Fibroblast of skin of back (primary cell): ENCODE results near the gene BPIFB6. TPM values are rescaled to one million over a fixed set of nuclear protein-coding genes. Genes with fewer than 3 reads are reported as not detected.

Source experiments
- DNase-seq: peaks from one replicate; pipeline ENCODE4 v3.0.0-alpha.2; 2013
- polyA plus RNA-seq, 2 experiments: library from polyadenylated mRNA; unstranded; fragments of 120-200 nt; gene quantifications; one replicate each; pipeline ENCODE4 v1.2.1, GENCODE V29; 2013; ENCODE audit not compliant: insufficient read length in 2 of 2

BPIFB6 gene, protein sequence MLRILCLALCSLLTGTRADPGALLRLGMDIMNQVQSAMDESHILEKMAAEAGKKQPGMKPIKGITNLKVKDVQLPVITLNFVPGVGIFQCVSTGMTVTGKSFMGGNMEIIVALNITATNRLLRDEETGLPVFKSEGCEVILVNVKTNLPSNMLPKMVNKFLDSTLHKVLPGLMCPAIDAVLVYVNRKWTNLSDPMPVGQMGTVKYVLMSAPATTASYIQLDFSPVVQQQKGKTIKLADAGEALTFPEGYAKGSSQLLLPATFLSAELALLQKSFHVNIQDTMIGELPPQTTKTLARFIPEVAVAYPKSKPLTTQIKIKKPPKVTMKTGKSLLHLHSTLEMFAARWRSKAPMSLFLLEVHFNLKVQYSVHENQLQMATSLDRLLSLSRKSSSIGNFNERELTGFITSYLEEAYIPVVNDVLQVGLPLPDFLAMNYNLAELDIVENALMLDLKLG
- not detected for polyA plus RNA-seq (2013, experiment 1 of 2; ENCODE audit: insufficient read length)
- not detected for polyA plus RNA-seq (2013, experiment 2 of 2; ENCODE audit: insufficient read length)

DNA sequence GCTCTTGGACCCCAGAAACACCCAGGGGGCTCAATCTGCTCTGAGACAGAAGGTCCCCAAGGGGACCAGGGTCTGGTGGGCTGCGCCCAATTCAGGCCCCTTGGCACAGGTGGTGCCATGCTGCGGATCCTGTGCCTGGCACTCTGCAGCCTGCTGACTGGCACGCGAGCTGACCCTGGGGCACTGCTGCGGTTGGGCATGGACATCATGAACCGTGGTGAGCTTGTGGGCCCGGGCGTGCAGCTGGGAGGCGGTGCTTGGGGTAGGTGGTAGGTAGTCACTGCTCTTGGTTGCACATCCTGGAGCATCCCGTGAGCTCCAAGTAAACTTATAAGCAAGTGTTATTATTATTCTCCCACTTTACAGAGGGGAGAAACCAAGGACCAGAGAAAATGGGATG lies at the start of gene BPIFB6:
Gene BPIFB6 (plus strand): TSS at position 118 of the 400 bp plus-strand sequence. CDS start 0 bp downstream, at position 118.
- no peak for DNase-seq

DNA sequence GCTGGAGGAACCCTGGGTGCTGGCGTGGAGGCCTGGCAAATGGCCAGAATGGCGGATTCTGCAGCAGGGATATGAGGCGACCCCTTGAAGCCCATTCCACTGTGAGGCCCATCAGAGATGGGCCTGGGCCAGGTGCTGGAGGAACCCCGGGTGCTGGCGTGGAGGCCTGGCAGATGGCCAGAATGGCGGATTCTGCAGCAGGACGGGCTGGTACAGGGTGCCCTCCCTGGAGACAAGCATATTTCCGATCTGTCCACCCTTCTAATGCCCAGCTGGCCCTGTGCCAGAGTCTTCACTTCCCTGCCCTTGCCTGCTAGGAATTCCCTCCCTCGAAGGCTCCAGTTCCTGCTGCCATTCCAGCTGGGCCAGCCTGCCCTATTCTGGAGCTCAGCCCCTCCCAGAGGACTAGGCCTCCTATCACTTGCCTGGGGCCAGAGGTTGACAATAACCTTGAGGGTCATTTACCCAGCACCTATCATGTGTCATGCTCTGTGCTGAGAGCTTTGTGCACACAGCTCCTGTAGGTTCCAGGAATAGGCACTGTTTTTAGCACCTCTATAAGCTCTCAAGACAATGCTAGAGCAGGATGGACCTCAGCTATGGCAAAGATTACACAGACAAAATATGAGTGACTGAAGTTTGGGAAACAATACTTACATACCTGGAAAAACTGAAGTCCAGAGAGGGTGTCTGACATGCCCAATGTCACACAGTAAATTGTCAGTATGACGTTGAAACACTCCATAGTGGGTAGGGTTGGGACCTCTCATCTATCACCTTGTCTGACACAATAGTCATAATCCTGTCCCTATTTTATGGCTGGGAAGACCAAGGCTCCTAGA lies 48.6 kb upstream of the BPIFB6 start:
- DNase-seq = no peak

DNA sequence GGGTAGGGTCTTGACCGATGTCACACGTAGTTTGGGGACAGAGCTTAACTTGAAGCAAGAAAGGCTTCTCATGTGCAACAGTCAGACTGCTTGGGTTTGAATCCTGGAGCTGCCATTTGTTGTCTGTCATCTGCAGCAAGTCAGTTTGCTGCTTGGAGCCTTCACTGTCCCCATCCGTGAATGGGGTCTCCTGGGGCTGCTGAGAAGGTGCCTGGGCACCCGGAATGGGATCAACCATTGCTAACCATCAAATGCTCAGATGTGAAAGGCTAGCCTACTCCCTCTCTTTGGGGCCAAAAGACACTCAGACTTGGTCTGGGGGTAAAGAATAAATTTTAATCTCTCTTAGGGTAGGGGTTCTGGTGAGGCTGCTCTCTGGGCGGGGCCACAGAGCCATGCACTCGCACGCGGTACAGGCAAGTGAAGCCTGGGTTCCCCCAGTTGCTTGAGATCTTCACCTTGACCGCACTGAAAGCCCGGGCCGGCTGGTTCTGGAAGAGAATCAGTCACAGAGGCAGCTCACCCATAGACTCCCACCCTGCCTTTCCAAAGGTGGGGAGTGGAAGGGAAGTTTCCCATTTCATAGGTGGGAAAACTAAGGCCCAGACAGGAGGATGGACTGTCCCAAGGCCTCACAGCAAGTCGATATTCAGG lies 47.9 kb upstream of the BPIFB6 start:
- no peak for DNase-seq

DNA sequence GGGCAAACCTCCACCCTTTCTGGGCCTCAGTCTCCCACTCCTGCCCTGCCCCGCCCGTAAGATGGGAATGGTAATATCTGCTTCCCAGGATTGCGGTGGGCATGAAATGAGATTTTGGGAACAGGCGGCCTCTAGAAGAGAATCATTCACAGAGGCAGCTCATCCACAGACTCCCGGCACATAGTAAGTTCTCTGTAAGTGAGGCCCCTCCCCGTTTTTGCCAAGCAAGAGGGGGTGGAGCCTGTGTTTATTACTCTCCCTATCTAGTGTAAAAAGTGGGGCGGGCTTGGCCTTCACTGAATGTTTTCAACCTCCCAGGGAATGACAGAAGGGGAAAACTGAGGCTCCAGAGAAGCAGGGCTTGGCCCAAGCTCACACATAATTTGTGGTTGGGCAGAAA lies 47.3 kb upstream of the BPIFB6 start:
- no peak for DNase-seq

DNA sequence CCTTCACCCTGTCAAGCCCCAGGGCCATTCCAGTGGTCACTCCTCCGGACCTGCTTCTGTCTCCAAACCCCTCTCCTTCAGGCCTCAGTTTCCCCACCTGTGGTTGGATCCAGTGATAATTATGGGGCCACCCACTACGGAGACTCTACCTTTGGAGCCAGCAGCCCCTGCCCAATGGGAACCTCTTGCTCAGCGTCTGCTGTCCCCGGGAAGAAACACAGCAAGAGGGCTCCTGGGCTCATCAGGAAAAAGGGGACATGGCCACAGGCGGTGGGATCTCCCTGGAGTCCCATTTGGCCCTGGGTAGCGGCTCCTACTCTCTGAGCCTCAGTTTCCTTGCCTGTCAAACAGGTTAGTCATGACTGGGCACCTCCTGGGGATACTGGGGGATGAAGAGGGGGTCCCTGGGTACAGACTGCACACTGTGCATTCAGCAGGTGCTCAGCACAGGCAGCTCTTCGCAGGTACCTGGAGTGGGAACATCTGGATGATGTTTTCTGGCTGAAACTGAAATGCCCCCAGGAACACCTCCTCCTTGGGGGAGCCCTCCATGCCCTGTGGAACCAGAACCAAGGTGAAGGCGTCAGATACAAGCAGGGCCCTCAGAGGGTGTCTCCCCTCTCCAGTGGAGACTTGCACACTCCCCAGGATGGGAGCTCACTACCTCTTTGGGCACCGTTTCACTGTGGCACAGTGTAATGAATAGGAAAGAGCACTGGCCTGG lies 46.7 kb upstream of the BPIFB6 start:
- no peak for DNase-seq

DNA sequence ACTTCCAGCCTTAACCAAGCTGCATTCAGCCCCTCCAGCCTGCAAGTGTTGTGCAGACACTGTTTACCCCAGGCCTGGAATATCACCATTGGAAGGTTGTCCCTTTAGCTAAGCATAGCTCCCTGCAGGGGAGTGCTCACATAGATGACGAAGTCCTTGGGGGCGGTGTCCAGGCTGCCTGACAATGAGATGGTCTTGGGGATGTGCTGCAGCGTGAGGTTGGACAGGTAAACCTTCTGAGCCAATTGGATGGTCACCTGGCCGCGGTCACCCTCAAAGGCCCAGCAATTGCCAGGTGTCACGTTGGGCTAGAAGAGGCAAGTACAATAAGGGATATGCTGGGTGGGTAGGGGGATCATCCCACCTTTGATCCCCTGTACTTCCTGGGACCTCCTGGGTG lies 45.9 kb upstream of the BPIFB6 start:
- DNase-seq = no peak

DNA sequence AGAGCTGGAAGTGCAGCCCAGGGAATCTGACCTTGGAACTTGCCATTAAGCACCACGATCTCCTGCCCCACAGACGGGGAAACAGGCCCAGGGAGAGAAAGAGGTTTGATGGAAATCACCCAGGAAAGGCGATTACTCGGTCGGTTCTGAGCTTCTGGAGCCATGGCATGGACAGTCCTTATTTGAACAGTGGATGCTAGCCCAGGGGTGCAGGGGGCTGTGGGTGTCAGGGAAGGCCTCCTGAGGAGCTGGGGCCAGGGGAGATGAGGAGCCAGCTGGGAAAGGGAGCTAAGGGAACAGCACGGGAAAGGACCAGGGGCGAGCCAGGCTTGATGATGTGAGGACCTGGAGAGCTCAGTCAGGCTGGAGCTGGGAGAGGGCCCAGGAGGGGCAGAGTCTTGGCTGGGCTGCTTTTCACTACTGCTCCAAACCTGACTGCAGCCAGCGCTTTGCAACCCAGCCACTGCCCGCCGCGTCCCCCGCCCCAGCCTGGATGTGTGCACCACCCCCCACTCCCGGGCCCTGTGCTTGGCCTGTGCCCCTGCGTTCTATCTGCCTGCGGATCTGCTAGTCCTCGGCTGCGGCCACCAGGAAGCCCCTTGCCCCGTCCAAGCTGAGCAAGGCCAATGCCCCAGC lies 45.0 kb upstream of the BPIFB6 start:
- DNase-seq = no peak

DNA sequence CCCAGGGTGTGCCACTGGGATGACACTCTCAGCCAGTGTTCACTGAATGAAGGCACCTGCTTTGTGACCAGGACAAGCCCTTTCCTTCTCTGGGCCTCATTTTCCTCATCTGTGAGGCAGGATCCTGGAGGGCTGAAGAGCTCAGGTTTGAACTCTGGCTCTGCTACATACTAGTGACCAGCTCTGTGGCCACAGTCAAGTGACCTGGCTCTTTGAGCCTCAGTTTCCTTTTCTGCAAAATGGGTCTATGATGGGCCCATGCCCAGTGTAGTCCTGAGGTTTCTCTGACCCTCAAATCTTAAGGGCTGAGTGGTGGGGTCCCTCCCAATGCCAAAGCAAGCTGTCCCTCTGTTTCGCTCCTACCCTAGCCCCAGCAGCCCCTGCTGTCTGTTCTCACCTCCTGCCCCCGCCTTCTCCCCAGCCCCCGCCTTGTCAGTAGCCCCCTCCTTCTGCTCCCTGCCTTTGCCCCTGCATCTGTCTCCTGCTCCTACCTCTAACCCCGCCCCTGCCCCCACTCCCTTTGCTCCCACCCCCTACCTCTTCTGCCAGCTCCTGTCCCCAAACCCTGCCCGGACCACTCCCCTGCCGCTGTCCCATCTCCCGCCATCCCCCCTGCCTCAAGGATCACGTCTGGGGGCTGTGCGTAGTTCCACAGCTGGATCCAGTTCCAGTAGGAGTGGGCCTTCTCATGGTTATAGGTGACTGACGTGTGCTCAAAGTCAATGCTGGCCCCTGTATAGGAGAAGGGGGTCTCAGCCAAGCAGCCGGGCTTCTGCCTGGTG lies 44.2 kb upstream of the BPIFB6 start:
- no peak for DNase-seq

DNA sequence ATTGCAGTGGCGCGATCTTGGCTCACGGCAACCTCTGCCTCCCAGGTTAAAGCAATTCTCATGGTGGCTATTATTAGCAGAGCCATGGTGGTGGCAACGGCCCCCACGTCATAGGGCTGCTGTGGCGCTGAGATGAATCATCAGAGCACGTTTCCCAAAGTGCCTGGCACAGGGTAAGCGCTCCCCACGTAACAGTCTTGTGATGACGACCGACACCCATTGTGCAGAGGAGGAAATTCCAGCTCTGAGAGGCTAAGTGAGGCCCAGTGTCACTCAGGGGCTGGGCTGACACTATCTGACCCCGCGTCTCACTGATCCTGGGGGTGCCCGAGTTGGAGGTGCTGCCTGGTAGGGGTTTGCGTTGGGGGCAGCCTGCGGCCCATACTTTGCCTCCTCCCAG lies 43.4 kb upstream of the BPIFB6 start:
- DNase-seq = no peak

DNA sequence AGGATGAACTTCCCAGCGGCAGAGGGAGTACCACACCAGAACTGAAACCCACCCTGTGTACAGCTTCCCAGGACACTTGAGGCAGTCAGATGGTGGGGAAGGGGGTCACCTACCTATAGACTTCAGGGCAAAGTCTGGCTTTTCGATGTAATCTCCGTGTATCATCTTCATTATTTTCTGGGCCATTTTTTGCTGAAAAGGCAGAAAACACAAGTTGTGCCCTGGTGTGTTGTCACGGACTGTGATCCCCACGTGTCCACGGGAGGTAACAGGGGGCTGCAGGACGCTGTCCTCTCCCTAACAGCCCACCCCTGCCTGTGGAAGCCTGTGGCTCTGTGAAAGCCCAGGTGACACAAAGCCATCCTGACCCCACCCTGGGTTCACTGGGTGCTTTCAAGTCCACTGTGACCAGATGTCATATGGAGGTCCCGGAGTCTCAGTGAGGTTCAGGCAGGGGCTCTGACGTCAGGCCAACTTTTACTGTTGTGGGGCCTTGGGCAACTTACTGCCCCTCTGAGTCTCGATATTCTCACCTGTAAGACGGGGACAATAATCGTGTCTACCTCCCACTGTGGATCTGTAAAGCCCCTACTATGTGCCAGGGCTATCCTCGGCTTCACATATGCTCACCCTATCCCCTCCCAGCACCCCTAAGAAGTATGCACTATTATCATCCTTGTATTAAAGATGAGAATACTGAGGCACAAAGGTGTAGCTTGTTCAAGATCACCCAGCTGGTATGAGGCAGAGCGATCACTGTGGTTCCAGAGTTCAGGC lies 41.8 kb upstream of the BPIFB6 start:
- DNase-seq = no peak

DNA sequence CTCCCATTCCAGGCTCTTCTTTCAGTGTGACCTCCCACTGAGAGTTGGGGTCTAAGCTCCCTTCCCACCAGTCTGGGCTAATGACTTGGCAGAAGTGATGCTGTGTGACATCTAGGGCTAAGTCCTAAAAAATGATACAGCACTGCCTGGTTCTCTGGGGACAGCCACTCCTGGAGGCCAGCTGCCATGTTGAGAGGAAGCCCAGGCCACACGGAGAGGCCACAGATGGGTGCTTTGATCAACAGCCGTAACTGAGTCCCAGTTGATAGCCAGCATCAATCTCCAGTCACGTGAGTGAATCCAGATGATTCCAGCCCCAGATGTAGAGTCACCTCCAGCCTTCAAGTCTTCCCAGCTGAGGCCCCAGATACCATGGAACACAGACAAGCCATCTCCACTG lies 41.0 kb upstream of the BPIFB6 start:
- no peak for DNase-seq

DNA sequence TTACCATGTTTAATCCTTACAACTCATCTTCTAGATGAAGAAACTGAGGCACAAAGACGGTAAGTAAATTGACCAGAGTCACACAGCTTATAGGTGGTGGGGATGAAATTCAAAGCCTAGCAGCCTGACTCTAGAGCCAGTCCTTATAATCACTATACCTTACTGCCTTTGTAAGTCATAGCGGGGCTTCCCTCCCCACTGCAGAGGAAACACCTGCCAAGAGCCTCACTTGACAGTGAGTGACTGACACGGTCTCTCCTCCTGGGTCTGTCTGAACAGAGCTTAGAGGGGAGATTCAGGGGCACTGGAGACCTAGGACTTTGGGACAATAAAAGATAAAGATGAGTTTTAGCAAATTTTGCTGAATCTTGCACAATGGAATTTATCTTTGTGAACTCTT lies 40.1 kb upstream of the BPIFB6 start:
- DNase-seq = no peak

DNA sequence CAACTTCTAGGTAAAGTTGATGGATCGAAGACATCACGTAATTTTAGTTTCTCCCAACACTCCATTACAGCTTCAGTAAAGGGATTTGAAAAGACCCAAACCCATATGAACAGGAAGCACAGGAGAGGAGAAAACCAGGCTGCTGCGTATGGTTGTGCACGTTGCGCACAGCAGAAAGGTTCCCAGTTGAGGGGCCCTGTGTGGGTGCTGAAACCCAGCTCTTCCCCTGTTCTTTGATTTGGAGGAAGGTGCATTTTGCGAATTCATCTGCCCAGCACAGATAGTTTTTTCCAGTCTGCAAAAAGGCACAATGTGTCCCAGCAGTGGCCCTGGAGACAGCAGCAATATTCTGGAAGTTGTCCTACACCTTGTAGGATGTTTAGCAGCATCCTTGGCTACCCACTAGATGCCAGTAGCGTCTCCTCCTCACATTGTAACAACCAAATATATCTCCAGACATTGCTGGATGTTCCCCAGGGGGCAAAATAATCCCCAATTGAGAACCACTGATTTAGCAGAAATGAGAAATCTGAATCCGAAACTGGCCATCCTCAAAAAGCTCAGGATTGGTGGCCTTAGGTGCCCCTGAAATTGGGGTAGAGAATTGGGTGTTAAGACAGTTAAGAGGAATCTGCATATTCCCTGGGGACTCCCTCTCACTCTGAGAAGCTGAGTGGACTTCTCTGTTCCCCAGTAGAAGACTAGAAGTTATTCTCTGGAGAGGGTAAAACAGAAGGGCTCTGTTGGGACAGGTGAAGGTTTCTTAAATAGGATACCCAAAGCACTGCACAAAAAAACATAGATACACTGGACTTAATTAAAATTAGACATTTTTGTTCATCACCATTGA lies 39.4 kb upstream of the BPIFB6 start:
- DNase-seq = no peak

DNA sequence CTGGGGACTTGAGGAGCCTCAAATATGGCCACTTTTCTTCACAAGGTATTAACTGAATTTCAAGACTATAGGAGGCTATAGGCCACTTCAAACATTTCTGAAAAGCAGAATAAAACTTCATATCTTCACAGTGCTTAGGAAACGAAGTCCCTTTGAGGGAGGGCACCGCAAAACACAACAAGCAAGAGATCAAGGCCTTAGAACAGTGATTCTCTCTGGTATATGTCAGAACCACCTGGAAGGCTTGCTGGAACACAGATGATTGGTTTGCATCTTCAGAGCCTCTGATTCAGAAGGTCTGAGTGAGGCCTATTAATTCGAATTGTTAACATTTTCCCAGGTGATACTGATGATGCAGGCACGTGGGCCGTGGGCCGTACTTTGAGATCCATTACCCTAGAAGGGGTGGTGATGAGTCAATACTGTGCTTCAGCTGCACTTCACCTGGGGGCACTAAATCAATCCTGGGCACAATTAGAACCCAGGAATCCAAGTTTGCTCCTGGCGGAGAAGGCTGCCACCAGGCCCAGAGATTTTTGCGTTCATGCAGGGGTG lies 37.9 kb upstream of the BPIFB6 start:
- no peak for DNase-seq

DNA sequence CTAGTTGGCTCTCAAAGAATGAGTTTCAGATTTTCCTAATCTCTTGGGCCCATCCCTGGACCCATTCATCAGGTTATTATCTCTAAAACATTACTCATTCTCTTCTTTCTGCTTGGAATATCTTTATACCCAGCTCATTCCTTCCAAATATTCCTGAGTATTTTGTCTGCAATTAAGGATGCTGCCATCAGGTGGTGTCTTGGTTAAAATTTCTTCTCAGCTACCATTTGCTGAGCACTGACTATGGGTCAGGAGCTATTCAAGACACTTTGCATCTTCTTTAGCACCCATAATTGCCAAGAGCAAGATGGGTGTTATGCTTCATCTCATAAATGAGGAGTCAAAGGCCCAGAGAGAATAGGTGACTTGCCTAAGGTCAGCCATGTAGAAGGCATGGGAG lies 35.6 kb upstream of the BPIFB6 start:
- DNase-seq = no peak

DNA sequence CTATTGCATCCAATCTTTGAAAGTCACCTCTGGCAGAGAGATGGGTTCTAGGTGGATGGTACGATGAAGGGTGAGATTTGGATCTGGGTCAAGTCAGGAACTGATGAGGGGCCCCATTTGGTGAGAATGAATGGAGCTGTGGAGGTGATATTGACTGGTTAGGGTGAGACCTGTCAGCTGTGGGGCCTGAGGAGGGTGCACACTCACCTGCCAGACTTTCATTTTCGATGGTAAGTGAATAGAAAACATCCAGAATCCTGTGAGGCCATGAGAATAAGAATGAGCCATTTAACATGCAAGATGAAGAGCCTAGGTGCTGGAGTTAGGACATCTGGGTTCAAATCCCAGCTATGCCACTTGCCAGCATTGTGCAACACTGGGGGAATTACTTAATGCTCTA lies 34.0 kb upstream of the BPIFB6 start:
- no peak for DNase-seq

DNA sequence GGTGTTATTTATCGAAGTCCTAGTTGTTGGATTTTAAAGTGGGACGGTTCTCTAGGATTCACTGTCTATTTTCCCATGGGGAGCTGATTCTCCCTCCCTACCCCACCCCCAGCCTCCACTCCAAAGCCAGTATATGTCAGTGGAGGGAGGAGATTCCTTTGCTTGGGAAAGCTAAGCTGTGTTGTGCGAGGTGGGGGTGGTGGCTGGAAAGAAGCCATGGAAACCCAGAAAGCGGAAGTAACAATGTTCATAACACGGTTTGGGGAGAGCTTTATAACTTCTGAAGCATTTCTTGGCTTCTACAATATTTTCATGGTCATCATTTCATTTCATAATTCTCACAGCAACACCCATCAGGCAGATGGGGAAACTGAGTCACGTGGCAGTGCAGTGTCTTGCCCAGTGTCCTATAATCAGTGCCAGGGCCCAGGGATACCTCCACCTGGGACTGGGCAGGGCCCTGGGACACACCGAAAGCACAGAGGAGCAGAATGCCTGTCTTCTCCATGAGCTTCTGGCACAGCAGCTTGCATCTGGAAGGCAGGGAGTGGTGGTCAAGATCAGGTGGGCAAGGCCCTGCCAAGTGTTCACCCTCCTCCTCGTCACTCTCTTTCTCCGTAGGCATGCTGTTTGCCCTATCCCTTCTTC lies 31.7 kb upstream of the BPIFB6 start:
- no peak for DNase-seq

DNA sequence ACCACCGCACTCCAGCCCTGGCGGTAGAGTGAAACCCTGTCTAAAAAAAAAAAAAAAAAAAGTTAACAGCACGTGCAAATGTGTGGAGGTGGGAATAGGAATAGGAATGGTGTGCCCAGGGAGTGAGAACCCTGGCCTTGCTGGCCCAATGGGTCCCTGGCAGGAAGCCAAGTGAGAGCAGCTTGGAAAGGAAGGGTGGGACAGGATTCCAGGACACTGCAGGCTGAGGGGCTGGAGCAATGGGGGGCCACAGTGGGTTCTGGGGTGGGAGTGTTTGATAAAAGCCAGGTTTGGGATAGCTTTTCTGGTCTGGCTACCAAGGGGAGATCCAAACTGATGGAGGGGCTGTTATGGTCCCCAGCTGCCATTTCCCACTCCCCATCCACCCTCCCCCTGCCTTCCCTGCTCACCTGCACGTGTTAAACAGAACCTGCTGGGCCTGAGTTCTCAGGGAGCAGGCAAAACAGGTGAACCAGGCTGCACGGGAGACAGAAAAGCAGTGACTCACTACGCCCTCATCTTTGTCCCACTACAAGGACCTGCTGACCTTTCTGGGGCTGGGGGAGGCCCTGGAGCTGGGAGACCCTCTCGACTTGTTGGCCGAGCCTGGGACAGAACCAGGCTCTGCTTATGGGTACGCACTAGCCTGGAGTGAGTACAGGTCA lies 30.5 kb upstream of the BPIFB6 start:
- DNase-seq = no peak
